SU-DHL-6 (cell line): ENCODE measurements around the gene RAP1GAP2.

Source experiments
- CTCF ChIP-seq: fragments of 200-600 bp; sonication (generic); IDR thresholded peaks from one replicate; pipeline ENCODE4 v1.5.1; 2017; ENCODE audit warnings: antibody characterized with exemption, mild to moderate bottlenecking, low read length, moderate library complexity; ENCODE audit not compliant: insufficient read depth, poor library complexity, severe bottlenecking
- EZH2phosphoT487 ChIP-seq: fragments of 200-600 bp; sonication (generic), shearing (Covaris generic); conservative IDR thresholded peaks from 2 replicates; pipeline ENCODE4 v1.6.1; 2018; ENCODE audit warnings: mild to moderate bottlenecking, antibody characterized with exemption, low read length, moderate library complexity, mixed read lengths

- TF ChIP-seq CTCF (no peak), EZH2phosphoT487 (no peak)
Measured at GRCh38 chr17:2967515-2967914, 171.3 kb downstream of the RAP1GAP2 start.
